ENCODE data around the gene SH3GLB1. TPM values are rescaled to one million over a fixed set of nuclear protein-coding genes. Genes with fewer than 3 reads are reported as not detected.
A peak's percentile ranks its signal among the peaks of the same experiment; 100 is the strongest.
"Not testable (repeated sequence)": the region's sequence is repeated elsewhere in the genome, so short reads cannot be mapped to it uniquely, and the experiment has no call there.

SH3GLB1 gene
- total RNA-seq, 1 experiment from 2014 or later = 36.4 TPM

DNA sequence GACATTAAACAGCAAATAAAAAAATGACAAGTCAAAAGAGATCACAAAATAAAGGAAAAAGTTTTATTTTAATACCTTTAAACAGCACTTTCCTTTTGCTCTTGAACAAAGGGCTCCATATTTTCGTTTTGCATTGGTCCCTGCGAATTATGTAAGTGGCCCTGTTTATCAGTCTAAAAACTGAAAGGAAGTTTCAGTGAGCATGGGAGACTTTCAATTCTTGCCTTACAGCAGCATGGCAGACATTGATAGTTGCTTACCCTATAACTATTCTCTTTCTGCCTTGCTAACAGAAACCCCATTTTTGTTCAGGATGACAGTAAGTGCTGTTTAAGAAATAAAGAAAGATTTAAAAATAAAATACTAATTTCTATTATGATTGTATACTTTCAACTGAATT lies 5.2 kb upstream of the SH3GLB1 start (continued):
- TF ChIP-seq FOXP1 (CRISPR knock-in tag; IDR thresholded peaks at IDR 0.05; ENCODE audit: borderline replicate concordance) (no peak), NR3C1 (CRISPR knock-in tag; conservative IDR thresholded peaks at IDR 0.05; ENCODE audit: low read depth) (no peak), NFE2L1 (CRISPR knock-in tag; IDR thresholded peaks at IDR 0.05) (no peak)
- TF ChIP-seq, protein P1, sequence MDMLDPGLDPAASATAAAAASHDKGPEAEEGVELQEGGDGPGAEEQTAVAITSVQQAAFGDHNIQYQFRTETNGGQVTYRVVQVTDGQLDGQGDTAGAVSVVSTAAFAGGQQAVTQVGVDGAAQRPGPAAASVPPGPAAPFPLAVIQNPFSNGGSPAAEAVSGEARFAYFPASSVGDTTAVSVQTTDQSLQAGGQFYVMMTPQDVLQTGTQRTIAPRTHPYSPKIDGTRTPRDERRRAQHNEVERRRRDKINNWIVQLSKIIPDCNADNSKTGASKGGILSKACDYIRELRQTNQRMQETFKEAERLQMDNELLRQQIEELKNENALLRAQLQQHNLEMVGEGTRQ (CRISPR knock-in tag; IDR thresholded peaks at IDR 0.05) = no peak
- TF ChIP-seq, protein P2, sequence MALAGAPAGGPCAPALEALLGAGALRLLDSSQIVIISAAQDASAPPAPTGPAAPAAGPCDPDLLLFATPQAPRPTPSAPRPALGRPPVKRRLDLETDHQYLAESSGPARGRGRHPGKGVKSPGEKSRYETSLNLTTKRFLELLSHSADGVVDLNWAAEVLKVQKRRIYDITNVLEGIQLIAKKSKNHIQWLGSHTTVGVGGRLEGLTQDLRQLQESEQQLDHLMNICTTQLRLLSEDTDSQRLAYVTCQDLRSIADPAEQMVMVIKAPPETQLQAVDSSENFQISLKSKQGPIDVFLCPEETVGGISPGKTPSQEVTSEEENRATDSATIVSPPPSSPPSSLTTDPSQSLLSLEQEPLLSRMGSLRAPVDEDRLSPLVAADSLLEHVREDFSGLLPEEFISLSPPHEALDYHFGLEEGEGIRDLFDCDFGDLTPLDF (CRISPR knock-in tag; IDR thresholded peaks at IDR 0.05) = no peak
- TF ChIP-seq, protein P3, sequence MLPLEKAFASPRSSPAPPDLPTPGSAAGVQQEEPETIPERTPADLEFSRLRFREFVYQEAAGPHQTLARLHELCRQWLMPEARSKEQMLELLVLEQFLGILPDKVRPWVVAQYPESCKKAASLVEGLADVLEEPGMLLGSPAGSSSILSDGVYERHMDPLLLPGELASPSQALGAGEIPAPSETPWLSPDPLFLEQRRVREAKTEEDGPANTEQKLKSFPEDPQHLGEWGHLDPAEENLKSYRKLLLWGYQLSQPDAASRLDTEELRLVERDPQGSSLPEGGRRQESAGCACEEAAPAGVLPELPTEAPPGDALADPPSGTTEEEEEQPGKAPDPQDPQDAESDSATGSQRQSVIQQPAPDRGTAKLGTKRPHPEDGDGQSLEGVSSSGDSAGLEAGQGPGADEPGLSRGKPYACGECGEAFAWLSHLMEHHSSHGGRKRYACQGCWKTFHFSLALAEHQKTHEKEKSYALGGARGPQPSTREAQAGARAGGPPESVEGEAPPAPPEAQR (CRISPR knock-in tag; IDR thresholded peaks at IDR 0.05) = no peak
- TF ChIP-seq, protein P4, sequence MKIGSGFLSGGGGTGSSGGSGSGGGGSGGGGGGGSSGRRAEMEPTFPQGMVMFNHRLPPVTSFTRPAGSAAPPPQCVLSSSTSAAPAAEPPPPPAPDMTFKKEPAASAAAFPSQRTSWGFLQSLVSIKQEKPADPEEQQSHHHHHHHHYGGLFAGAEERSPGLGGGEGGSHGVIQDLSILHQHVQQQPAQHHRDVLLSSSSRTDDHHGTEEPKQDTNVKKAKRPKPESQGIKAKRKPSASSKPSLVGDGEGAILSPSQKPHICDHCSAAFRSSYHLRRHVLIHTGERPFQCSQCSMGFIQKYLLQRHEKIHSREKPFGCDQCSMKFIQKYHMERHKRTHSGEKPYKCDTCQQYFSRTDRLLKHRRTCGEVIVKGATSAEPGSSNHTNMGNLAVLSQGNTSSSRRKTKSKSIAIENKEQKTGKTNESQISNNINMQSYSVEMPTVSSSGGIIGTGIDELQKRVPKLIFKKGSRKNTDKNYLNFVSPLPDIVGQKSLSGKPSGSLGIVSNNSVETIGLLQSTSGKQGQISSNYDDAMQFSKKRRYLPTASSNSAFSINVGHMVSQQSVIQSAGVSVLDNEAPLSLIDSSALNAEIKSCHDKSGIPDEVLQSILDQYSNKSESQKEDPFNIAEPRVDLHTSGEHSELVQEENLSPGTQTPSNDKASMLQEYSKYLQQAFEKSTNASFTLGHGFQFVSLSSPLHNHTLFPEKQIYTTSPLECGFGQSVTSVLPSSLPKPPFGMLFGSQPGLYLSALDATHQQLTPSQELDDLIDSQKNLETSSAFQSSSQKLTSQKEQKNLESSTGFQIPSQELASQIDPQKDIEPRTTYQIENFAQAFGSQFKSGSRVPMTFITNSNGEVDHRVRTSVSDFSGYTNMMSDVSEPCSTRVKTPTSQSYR (CRISPR knock-in tag; IDR thresholded peaks at IDR 0.05) = no peak

DNA sequence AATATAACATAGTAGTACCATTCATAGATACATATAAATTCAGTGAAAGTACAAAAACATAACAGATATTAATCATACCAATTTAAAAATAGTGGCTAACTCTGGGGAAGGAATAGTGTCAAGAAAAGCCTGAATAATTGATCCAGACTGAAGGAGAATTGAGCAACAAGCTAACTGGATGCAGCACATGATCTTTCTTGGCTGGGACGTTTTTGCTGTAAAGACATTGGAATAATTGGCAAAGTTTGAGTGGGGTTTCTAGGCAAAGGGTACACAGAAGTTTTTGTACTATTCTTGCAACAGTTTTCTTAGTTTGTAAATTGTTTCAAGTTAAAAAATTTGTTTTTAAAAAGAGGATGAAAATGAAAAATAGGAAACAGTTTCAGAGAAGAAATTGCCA lies 2.6 kb upstream of the SH3GLB1 start:
- ATAC-seq = no peak
- H3K4me1 Mint-ChIP-seq = peaks cover 18% of the 10 kb centered on the region
- no peaks in the 10 kb centered on the region for H3K9me3 Mint-ChIP-seq
- peaks cover 8% of the 10 kb centered on the region; the same call in 1 of the 2 replicates for H3K27me3 Mint-ChIP-seq (ENCODE audit: low read depth)
- no peaks in the 10 kb centered on the region for H3K36me3 Mint-ChIP-seq
- POLR2A ChIA-PET = no interaction called here
- DNase-seq (ENCODE audit: low spot score) = no peak
- TF ChIP-seq NR2C2 (CRISPR knock-in tag; IDR thresholded peaks at IDR 0.05) (no peak), ZNF671 (CRISPR knock-in tag; IDR thresholded peaks at IDR 0.05) (no peak), KAT7 (CRISPR knock-in tag; IDR thresholded peaks at IDR 0.05; ENCODE audit: borderline replicate concordance) (no peak), GTF2I (CRISPR knock-in tag; conservative IDR thresholded peaks at IDR 0.05) (no peak), SOX15 (CRISPR knock-in tag; IDR thresholded peaks at IDR 0.05) (no peak), ZNF416 (CRISPR knock-in tag; IDR thresholded peaks at IDR 0.05) (no peak), JUN (CRISPR knock-in tag; IDR thresholded peaks at IDR 0.05) (no peak), ZNF219 (CRISPR knock-in tag; IDR thresholded peaks at IDR 0.05; ENCODE audit: borderline replicate concordance) (no peak), IRF2 (CRISPR knock-in tag; IDR thresholded peaks at IDR 0.05; ENCODE audit: borderline replicate concordance, low read depth) (no peak), ZBTB21 (CRISPR knock-in tag; IDR thresholded peaks at IDR 0.05; ENCODE audit: borderline replicate concordance) (no peak), ZNF232 (CRISPR knock-in tag; IDR thresholded peaks at IDR 0.05) (no peak), PRRX2 (CRISPR knock-in tag; IDR thresholded peaks at IDR 0.05) (no peak)
- TF ChIP-seq, protein P5, sequence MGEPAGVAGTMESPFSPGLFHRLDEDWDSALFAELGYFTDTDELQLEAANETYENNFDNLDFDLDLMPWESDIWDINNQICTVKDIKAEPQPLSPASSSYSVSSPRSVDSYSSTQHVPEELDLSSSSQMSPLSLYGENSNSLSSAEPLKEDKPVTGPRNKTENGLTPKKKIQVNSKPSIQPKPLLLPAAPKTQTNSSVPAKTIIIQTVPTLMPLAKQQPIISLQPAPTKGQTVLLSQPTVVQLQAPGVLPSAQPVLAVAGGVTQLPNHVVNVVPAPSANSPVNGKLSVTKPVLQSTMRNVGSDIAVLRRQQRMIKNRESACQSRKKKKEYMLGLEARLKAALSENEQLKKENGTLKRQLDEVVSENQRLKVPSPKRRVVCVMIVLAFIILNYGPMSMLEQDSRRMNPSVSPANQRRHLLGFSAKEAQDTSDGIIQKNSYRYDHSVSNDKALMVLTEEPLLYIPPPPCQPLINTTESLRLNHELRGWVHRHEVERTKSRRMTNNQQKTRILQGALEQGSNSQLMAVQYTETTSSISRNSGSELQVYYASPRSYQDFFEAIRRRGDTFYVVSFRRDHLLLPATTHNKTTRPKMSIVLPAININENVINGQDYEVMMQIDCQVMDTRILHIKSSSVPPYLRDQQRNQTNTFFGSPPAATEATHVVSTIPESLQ (CRISPR knock-in tag; IDR thresholded peaks at IDR 0.05) = no peak
- TF ChIP-seq, protein P1 (CRISPR knock-in tag; IDR thresholded peaks at IDR 0.05) = no peak
- TF ChIP-seq, protein P6, sequence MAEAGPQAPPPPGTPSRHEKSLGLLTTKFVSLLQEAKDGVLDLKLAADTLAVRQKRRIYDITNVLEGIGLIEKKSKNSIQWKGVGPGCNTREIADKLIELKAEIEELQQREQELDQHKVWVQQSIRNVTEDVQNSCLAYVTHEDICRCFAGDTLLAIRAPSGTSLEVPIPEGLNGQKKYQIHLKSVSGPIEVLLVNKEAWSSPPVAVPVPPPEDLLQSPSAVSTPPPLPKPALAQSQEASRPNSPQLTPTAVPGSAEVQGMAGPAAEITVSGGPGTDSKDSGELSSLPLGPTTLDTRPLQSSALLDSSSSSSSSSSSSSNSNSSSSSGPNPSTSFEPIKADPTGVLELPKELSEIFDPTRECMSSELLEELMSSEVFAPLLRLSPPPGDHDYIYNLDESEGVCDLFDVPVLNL (CRISPR knock-in tag; IDR thresholded peaks at IDR 0.05; ENCODE audit: borderline replicate concordance, low read depth) = no peak
- H3K4me3 Mint-ChIP-seq = no peak overlapping the region
- CTCF ChIA-PET = no interaction called here
- no peak overlapping the region for H3K27ac Mint-ChIP-seq

DNA sequence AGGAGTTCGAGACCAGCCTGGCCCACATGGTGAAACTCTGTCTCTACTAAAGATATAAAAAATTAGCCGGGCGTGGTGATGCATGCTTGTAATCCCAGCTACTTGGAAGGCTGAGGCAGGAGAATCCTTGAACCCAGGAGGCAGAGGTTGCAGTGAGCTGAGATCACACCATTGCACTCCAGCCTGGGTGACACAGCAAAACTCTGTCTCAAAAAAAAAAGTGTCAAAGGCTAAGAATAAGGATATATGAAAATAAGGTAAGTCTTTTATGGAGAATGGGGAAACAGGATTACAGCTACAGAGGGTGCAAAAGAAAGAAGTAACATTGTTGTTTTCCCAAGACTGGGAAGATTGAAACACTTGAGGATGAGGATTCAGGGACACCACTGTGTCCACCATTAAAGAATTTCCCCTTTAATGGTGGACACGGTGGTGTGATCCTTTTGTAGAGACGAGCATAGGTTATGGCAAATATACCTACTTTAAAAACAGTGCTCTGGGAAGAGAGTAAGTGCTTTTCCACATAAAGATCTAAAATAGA lies 1.4 kb upstream of the SH3GLB1 start:
- POLR2A ChIA-PET = interaction anchor here (1.3 kb wide), 1 partner anchor 211 kb away, joined by 4 read pairs; the partner anchor contains the start of genes HS2ST1 and SELENOF
- ATAC-seq; H3K9me3 Mint-ChIP-seq; H3K36me3 Mint-ChIP-seq; DNase-seq (ENCODE audit: low spot score); H3K27me3 Mint-ChIP-seq (ENCODE audit: low read depth); H3K27ac Mint-ChIP-seq: not testable (repeated sequence)
- Mint-ChIP-seq H3K4me3 (peak overlapping the region; percentile 91), H3K4me1 (peaks cover 25% of the 10 kb centered on the region)
- CTCF ChIA-PET = interaction anchor here (1.1 to 2.9 kb wide), 6 partner anchors 9 to 230 kb away, joined by 3 to 32 read pairs (median 8); no protein-coding TSS in a partner anchor
